ENCODE results near the gene VCAN. TPM values are rescaled to one million over a fixed set of nuclear protein-coding genes. Genes with fewer than 3 reads are reported as not detected.

Gene VCAN
- total RNA-seq, 2 experiments from 2014 or later = under 0.01 TPM; not detected in 1

DNA sequence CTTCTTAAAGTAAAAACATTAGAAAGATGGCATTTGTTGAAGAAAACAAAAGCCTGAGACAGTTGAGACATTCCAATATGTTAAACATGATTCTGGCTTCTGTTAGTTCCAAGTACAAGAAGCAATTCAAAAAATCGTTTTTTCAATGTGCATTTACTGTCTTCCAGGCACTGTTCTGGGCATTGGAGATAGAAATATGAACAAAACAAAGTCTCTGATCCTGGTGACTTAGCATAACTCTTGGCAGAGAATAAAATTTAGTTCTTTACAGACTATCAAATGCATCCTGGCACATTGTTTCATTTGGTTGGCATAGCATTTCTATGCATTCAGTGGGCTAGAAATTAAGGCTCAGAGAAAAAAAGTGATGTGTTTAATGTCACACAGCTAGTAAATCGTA, 77.5 kb downstream of the VCAN start:
- POLR2A ChIA-PET = interaction anchor here (1.3 kb wide), 1 partner anchor 9 kb away, joined by 3 read pairs; no protein-coding TSS in a partner anchor
- TF ChIP-seq, protein P1, sequence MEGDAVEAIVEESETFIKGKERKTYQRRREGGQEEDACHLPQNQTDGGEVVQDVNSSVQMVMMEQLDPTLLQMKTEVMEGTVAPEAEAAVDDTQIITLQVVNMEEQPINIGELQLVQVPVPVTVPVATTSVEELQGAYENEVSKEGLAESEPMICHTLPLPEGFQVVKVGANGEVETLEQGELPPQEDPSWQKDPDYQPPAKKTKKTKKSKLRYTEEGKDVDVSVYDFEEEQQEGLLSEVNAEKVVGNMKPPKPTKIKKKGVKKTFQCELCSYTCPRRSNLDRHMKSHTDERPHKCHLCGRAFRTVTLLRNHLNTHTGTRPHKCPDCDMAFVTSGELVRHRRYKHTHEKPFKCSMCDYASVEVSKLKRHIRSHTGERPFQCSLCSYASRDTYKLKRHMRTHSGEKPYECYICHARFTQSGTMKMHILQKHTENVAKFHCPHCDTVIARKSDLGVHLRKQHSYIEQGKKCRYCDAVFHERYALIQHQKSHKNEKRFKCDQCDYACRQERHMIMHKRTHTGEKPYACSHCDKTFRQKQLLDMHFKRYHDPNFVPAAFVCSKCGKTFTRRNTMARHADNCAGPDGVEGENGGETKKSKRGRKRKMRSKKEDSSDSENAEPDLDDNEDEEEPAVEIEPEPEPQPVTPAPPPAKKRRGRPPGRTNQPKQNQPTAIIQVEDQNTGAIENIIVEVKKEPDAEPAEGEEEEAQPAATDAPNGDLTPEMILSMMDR (conservative IDR thresholded peaks at IDR 0.05; ENCODE audit: low read length) = no peak
- no peak for TF ChIP-seq EZH2phosphoT487 (IDR thresholded peaks at IDR 0.05; ENCODE audit: borderline replicate concordance, low read depth, low read length)
- Histone ChIP-seq H3K4me3 (ENCODE audit: low read depth, low read length, poor library complexity, severe bottlenecking) (no peak overlapping the region), H3K9me3 (ENCODE audit: low read length) (no peaks in the 10 kb centered on the region), H3K36me3 (ENCODE audit: insufficient read depth, low read length) (no peaks in the 10 kb centered on the region), H3K4me1 (ENCODE audit: insufficient read depth, low read length, poor library complexity, severe bottlenecking) (no peaks in the 10 kb centered on the region), H4K20me1 (ENCODE audit: insufficient read depth, low read length) (no peaks in the 10 kb centered on the region), H3K27ac (ENCODE audit: low read depth, low read length, poor library complexity, severe bottlenecking) (no peak overlapping the region), H3K4me2 (ENCODE audit: low read length) (no peak overlapping the region), H3K9me2 (ENCODE audit: insufficient read depth, low read length) (no peaks in the 10 kb centered on the region), H3K79me2 (ENCODE audit: insufficient read depth, low read depth, low read length) (no peaks in the 10 kb centered on the region), H2AFZ (ENCODE audit: low read length) (no peak overlapping the region)
- no peak for DNase-seq (ENCODE audit: low spot score)
- no TSS peak for BruUV-seq (replicated peaks)
- intact Hi-C loops (cut with micrococcal nuclease; ENCODE audit: unreplicated experiment) = no loop called here
- CTCF ChIA-PET (ENCODE audit: unreplicated experiment) = no interaction called here

- Histone ChIP-seq H3K27ac (ENCODE audit: low read depth, low read length, poor library complexity, severe bottlenecking) (no peak overlapping the region), H4K20me1 (ENCODE audit: insufficient read depth, low read length) (no peaks in the 10 kb centered on the region), H3K9me3 (ENCODE audit: low read length) (no peaks in the 10 kb centered on the region), H3K79me2 (ENCODE audit: insufficient read depth, low read depth, low read length) (no peaks in the 10 kb centered on the region), H3K4me1 (ENCODE audit: insufficient read depth, low read length, poor library complexity, severe bottlenecking) (no peaks in the 10 kb centered on the region), H3K36me3 (ENCODE audit: insufficient read depth, low read length) (no peaks in the 10 kb centered on the region), H3K4me3 (ENCODE audit: low read depth, low read length, poor library complexity, severe bottlenecking) (no peak overlapping the region), H3K4me2 (ENCODE audit: low read length) (no peak overlapping the region), H3K9me2 (ENCODE audit: insufficient read depth, low read length) (no peaks in the 10 kb centered on the region), H2AFZ (ENCODE audit: low read length) (no peak overlapping the region)
- no TSS peak for BruUV-seq (replicated peaks)
- DNase-seq (ENCODE audit: low spot score) = no peak
- TF ChIP-seq, protein P1 (conservative IDR thresholded peaks at IDR 0.05; ENCODE audit: low read length) = no peak
- TF ChIP-seq EZH2phosphoT487 (IDR thresholded peaks at IDR 0.05; ENCODE audit: borderline replicate concordance, low read depth, low read length) = no peak
- intact Hi-C loops (cut with micrococcal nuclease; ENCODE audit: unreplicated experiment) = no loop called here
- ChIA-PET CTCF (ENCODE audit: unreplicated experiment) (no interaction called here), POLR2A (interaction anchor here (1.3 kb wide), 1 partner anchor 10 kb away, joined by 3 read pairs; no protein-coding TSS in a partner anchor)
Observed at GRCh38 chr5:83549674-83550073, 78.1 kb downstream of the VCAN start.

- no peak for DNase-seq (ENCODE audit: low spot score)
- H3K36me3 ChIP-seq (ENCODE audit: insufficient read depth, low read length) = no peaks in the 10 kb centered on the region
- intact Hi-C loops (cut with micrococcal nuclease; ENCODE audit: unreplicated experiment) = no loop called here
- no peak overlapping the region for H3K4me3 ChIP-seq (ENCODE audit: low read depth, low read length, poor library complexity, severe bottlenecking)
- H3K4me2 ChIP-seq (ENCODE audit: low read length) = no peak overlapping the region
- ChIA-PET CTCF (ENCODE audit: unreplicated experiment) (no interaction called here), POLR2A (no interaction called here)
- no peak overlapping the region for H2AFZ ChIP-seq (ENCODE audit: low read length)
- H4K20me1 ChIP-seq (ENCODE audit: insufficient read depth, low read length) = no peaks in the 10 kb centered on the region
- H3K9me3 ChIP-seq (ENCODE audit: low read length) = no peaks in the 10 kb centered on the region
- no TSS peak for BruUV-seq (replicated peaks)
- no peaks in the 10 kb centered on the region for H3K4me1 ChIP-seq (ENCODE audit: insufficient read depth, low read length, poor library complexity, severe bottlenecking)
- TF ChIP-seq, protein P1 (conservative IDR thresholded peaks at IDR 0.05; ENCODE audit: low read length) = no peak
- TF ChIP-seq EZH2phosphoT487 (IDR thresholded peaks at IDR 0.05; ENCODE audit: borderline replicate concordance, low read depth, low read length) = no peak
- no peak overlapping the region for H3K27ac ChIP-seq (ENCODE audit: low read depth, low read length, poor library complexity, severe bottlenecking)
- no peaks in the 10 kb centered on the region for H3K9me2 ChIP-seq (ENCODE audit: insufficient read depth, low read length)
- H3K79me2 ChIP-seq (ENCODE audit: insufficient read depth, low read depth, low read length) = no peaks in the 10 kb centered on the region
Observed at GRCh38 chr5:83551821-83552220, 80.3 kb downstream of the VCAN start.
